Stimulated activated CD4-positive, alpha-beta T cell treated with anti-CD3 and anti-CD28 coated beads, TNF-alpha, amount 100 ng/mL, for 1 hour (primary cell): Measurements from ENCODE around the gene IP6K1.
A peak's percentile ranks its signal among the peaks of the same experiment; 100 is the strongest.

Experiments used
- DNase-seq, 3 donors: peaks; one replicate each; pipeline ENCODE4 v3.0.0-alpha.2; 2020; ENCODE audit warnings: low read depth in 3 of 3, low spot score in 1 of 3

The IP6K1 gene

GRCh38 chr3:49724586-49724985, 61.8 kb downstream of the IP6K1 start:
- no peak for DNase-seq

- DNase-seq: peak; percentile 74 to 85 (median 76)
Observed at GRCh38 chr3:49723628-49724551, 62.5 kb downstream of the IP6K1 start, which contains the start of gene GMPPB. Gene GMPPB, minus strand, starts transcription at chr3:49723951. Its CDS starts 225 bp downstream, at chr3:49723726.

- DNase-seq: peak in 2 of 3 donors; percentile 29 to 37
Observed at GRCh38 chr3:49723296-49723627, 63.1 kb downstream of the IP6K1 start.

GRCh38 chr3:49722896-49723295, 63.4 kb downstream of the IP6K1 start:
- no peak for DNase-seq

GRCh38 chr3:49721896-49722781, 64.2 kb downstream of the IP6K1 start:
- no peak for DNase-seq

- no peak for DNase-seq
Observed at GRCh38 chr3:49721596-49721895, 64.8 kb downstream of the IP6K1 start.

GRCh38 chr3:49720855-49721595, 65.3 kb downstream of the IP6K1 start:
- DNase-seq: no peak

GRCh38 chr3:49719214-49719884, 67.0 kb downstream of the IP6K1 start, which contains the start of gene AMIGO3:
Gene AMIGO3, minus strand, starts transcription at chr3:49719684. Its CDS starts 219 bp downstream, at chr3:49719465.
- DNase-seq: peak; percentile 65 to 86 (median 68)

GRCh38 chr3:49718858-49719213, 67.5 kb downstream of the IP6K1 start:
- DNase-seq: no peak

- DNase-seq: no peak
Observed at GRCh38 chr3:49717959-49718857, 68.1 kb downstream of the IP6K1 start.

GRCh38 chr3:49717211-49717958, 69.0 kb downstream of the IP6K1 start:
- no peak for DNase-seq

GRCh38 chr3:49716691-49717210, 69.6 kb downstream of the IP6K1 start:
- no peak for DNase-seq

GRCh38 chr3:49716169-49716568, 70.2 kb downstream of the IP6K1 start:
- DNase-seq: no peak

- DNase-seq: no peak
Observed at GRCh38 chr3:49715611-49716121, 70.7 kb downstream of the IP6K1 start.

GRCh38 chr3:49714728-49715550, 71.4 kb downstream of the IP6K1 start:
- DNase-seq: no peak

- no peak for DNase-seq
Observed at GRCh38 chr3:49713336-49714105, 72.8 kb downstream of the IP6K1 start.
